GM10266 (cell line): Measurements from ENCODE around the gene PCSK4.
"Not testable (repeated sequence)": the region's sequence is repeated elsewhere in the genome, so short reads cannot be mapped to it uniquely, and the experiment has no call there.

Experiments used
- DNase-seq: peaks from one replicate; pipeline ENCODE4 v3.0.0; 2012; ENCODE audit errors: extremely low spot score
- CTCF ChIP-seq: IDR thresholded peaks from 2 replicates; pipeline ENCODE4 v1.5.1; 2012; ENCODE audit warnings: mild to moderate bottlenecking, low read depth; ENCODE audit not compliant: control insufficient read depth, insufficient read depth; ENCODE audit errors: missing control alignments

PCSK4 gene

GRCh38 chr19:1446713-1447481, 43.3 kb downstream of the PCSK4 start:
- DNase-seq: no peak
- no peak for TF ChIP-seq CTCF

- DNase-seq: peak; percentile 84
- TF ChIP-seq CTCF: no peak
These were observed 44.0 kb downstream of the PCSK4 start for GRCh38 chr19:1445932-1446712.

- DNase-seq: peak; percentile 98
- TF ChIP-seq CTCF: peak; percentile 97
These were observed 44.8 kb downstream of the PCSK4 start for GRCh38 chr19:1445185-1445931.

- TF ChIP-seq CTCF: no peak
- no peak for DNase-seq
These were observed 48.3 kb downstream of the PCSK4 start for GRCh38 chr19:1441677-1442438.

- no peak for TF ChIP-seq CTCF
- no peak for DNase-seq
These were observed 49.1 kb downstream of the PCSK4 start for GRCh38 chr19:1441022-1441426.

- no peak for DNase-seq
- no peak for TF ChIP-seq CTCF
These were observed 49.7 kb downstream of the PCSK4 start for GRCh38 chr19:1440418-1440801.

- DNase-seq: not testable (repeated sequence)
These were observed 50.4 kb downstream of the PCSK4 start for GRCh38 chr19:1439525-1440417.
